ENCODE data around the gene WSCD2. TPM values are rescaled to one million over a fixed set of nuclear protein-coding genes. Genes with fewer than 3 reads are reported as not detected.

The WSCD2 gene
- total RNA-seq, 2 experiments from 2014 or later, result not detected

DNA sequence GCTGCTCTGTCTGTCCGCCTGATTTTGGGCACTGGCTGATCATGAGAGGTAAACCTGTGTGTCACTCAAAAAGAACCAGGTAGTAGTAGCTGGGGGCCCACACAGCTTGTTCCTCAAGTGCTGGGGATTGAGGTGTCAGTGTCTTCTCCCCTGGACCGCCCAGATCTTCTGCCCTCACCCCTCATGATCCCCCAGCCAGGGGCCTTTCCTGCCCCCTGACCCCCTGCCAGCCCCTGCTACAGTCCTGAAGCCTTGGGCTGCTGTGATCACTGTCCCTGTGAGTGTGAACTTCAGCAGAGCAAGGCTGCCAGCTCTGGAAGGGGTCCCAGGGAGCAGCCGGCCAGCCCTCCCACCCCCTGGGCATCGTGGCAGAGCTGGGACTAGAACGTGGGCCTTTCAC lies 11.4 kb downstream of the WSCD2 start:
- no peaks in the 10 kb centered on the region for H3K27me3 Mint-ChIP-seq
- ChIA-PET POLR2A (no interaction called here), CTCF (no interaction called here)
- no peaks in the 10 kb centered on the region for H3K36me3 Mint-ChIP-seq
- H3K27ac Mint-ChIP-seq, result no peak overlapping the region
- intact Hi-C loops (cut with micrococcal nuclease), result no loop called here
- no peak overlapping the region for H3K4me3 Mint-ChIP-seq
- DNase-seq, result no peak
- no peaks in the 10 kb centered on the region for H3K4me1 Mint-ChIP-seq (ENCODE audit: low read depth)
- no peaks in the 10 kb centered on the region for H3K9me3 Mint-ChIP-seq

DNA sequence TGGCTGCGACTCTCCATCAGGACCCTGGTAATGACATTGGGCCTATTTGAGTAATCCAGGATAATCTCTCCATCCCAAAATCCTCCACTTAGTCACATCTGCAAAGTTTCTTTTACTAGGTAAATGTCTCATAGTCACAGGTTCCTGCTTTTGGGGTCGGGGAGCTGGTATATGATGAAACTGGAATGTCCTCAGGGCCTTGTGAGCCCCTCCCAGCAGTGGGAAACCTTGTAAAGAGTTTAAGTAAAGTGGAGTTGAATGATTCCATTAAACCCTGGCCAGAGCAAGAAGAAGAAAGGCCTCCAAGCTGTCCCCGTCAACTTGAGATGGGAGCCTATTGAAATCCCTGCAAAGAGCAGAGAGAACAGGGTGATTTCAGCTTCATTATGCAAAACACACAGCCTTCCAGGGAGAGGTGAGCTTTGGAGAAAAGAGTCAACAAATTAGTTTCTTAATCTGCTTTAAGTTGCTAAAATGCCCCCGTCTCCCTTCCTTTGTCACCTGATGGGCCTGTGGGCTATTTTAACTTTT lies 12.6 kb downstream of the WSCD2 start:
- POLR2A ChIA-PET, result no interaction called here
- Mint-ChIP-seq H3K27me3 (no peaks in the 10 kb centered on the region), H3K36me3 (no peaks in the 10 kb centered on the region), H3K4me3 (no peak overlapping the region), H3K4me1 (ENCODE audit: low read depth) (no peaks in the 10 kb centered on the region), H3K9me3 (no peaks in the 10 kb centered on the region), H3K27ac (no peak overlapping the region)
- DNase-seq, result no peak
- intact Hi-C loops (cut with micrococcal nuclease), result no loop called here
- CTCF ChIA-PET, result interaction anchor here (0.5 to 0.7 kb wide), 2 partner anchors 148 to 741 kb away, joined by 3 to 4 read pairs; no protein-coding TSS in a partner anchor

DNA sequence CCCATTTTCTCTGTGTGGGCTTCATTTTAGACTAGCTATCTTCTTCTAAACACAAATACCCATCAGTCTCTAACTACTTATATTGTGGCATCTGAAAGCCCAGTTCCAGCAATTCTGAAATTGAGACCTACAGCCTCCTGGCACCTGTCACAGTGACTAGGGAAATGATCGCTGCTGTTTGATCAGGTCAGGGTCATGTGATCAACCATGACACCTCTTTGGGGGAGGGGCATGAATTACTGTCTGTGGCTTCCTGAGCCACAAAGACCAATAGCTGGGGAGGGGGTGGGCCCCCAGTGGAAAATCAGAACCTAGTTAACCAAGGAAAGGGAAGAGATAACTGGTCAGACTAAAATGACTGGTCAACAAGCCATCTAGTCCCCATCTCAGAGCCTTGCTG lies 14.1 kb downstream of the WSCD2 start:
- CTCF ChIA-PET, result no interaction called here
- Mint-ChIP-seq H3K4me1 (ENCODE audit: low read depth) (no peaks in the 10 kb centered on the region), H3K27me3 (no peaks in the 10 kb centered on the region), H3K9me3 (no peaks in the 10 kb centered on the region), H3K4me3 (no peak overlapping the region), H3K27ac (no peak overlapping the region), H3K36me3 (no peaks in the 10 kb centered on the region)
- intact Hi-C loops (cut with micrococcal nuclease), result no loop called here
- no peak for DNase-seq
- POLR2A ChIA-PET, result no interaction called here

DNA sequence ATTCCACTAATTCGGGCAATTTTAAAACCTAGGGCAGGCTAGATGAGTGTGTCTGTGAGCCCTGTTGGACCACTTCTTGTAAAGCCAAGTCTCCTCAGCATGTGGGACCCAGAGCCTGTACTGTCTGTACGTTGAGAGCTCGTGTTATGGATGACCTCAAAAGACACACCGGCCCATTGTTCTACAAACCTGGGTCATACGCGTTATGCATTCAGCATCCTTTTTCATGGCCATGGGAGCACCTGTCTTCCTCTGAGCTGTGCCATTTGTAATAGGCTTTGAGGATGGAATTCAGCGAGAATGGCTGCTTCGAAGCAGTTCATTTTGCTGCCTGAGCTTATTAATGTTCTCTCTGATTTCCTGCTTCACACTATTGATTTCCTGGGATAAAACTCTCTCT lies 15.0 kb downstream of the WSCD2 start:
- peaks cover 3% of the 10 kb centered on the region for H3K27me3 Mint-ChIP-seq
- CTCF ChIA-PET, result no interaction called here
- intact Hi-C loops (cut with micrococcal nuclease), result no loop called here

DNA sequence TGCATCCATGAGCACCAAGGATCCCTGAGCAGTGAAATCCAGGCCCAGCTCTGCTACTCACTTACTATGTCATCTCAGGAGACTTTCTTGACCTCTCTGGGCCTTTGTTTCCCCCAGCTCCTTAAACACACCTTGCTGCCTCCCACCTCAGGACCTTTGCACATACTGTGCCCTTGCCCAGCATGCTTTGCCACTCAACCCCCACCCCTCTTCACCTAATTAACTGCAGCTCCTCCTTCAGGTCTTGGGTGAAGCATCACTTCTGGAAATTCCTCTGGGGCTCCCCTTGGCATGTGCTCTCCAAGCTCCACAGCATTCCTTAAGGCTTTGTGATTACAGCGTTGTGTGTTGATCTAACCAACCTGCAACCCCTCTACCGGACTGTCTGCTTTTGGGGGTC lies 15.9 kb downstream of the WSCD2 start:
- CTCF ChIA-PET, result interaction anchor here (1.2 kb wide), 1 partner anchor 10 kb away, joined by 4 read pairs; no protein-coding TSS in a partner anchor
- no peak overlapping the region for H3K4me3 Mint-ChIP-seq
- H3K27me3 Mint-ChIP-seq, result peaks cover 4% of the 10 kb centered on the region
- no peaks in the 10 kb centered on the region for H3K36me3 Mint-ChIP-seq
- H3K9me3 Mint-ChIP-seq, result no peaks in the 10 kb centered on the region
- POLR2A ChIA-PET, result no interaction called here
- no peak overlapping the region for H3K27ac Mint-ChIP-seq
- no peak for DNase-seq
- intact Hi-C loops (cut with micrococcal nuclease), result no loop called here
- H3K4me1 Mint-ChIP-seq (ENCODE audit: low read depth), result no peaks in the 10 kb centered on the region

More for the DNA sequence above, 15.0 kb downstream of the WSCD2 start:
- Mint-ChIP-seq H3K4me3 (no peak overlapping the region), H3K36me3 (no peaks in the 10 kb centered on the region), H3K4me1 (ENCODE audit: low read depth) (no peaks in the 10 kb centered on the region), H3K27ac (no peak overlapping the region), H3K9me3 (no peaks in the 10 kb centered on the region)
- POLR2A ChIA-PET, result no interaction called here
- DNase-seq, result no peak

DNA sequence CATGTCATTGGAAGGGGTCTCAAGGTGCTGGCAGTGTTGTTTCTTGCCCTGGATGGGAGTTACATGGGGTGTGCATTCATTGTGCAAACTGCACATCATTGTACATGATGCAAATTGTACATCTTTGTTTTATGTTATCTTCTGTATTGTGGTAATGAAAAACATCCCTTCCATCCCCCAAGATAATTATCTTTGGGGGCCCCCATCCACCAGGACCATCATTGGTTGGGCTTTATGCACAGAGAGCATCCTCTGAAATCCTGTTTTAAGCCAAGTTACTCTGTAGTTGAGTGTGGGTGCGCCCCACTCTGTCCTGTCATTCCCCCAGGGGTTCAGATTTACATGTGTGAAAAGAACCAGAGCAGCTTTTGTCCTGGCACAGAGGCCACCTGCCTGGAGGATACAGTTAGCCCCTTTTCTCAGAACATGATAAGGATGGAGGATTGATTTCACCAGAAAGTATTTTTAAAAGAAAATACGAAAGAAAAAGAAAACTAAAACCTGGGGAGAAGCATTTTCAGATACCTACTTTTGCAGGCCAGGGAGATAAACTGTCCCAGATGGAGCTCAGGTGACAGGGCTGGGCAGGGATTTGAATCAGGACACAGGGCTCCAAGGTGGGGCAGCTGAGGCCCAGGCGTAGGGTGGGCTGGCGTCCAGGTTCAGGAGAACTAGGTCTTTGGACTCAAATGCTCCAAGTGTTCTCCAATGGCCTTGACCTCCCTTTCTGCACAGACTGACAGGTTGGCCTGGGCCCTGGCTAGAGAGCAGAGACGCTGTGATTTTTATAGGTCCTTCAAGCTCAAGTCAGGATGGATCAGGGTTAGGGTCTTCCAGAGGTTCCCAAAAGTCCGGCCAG lies 17.2 kb downstream of the WSCD2 start:
- H3K4me1 Mint-ChIP-seq (ENCODE audit: low read depth), result no peaks in the 10 kb centered on the region
- H3K4me3 Mint-ChIP-seq, result no peak overlapping the region
- CTCF ChIA-PET, result no interaction called here
- POLR2A ChIA-PET, result interaction anchor here (0.6 kb wide), 1 partner anchor 447 kb away, joined by 4 read pairs; no protein-coding TSS in a partner anchor
- no peak overlapping the region for H3K27ac Mint-ChIP-seq
- DNase-seq, result no peak
- H3K36me3 Mint-ChIP-seq, result no peaks in the 10 kb centered on the region
- no peaks in the 10 kb centered on the region for H3K9me3 Mint-ChIP-seq
- H3K27me3 Mint-ChIP-seq, result peaks cover 12% of the 10 kb centered on the region
- intact Hi-C loops (cut with micrococcal nuclease), result no loop called here

DNA sequence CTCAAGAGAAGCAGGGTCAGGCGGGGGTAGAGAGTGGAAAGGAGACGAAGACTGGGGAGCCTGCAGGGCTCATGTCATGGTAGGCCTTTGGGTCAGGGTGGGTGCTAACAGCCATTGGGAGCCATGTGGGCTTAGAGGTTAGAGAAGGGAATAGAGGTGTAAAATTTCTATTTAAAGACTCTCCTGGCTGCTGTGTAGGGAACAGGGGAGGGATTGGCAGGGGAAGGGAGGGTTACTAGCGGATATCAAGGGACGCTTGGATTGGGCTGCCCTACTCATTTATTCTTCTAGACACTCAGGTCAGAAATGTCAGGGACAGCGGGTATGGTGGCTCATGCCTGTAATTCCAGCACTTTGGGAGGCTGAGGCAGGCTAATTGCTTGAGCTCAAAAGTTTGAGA lies 18.2 kb downstream of the WSCD2 start:
- Mint-ChIP-seq H3K36me3 (no peaks in the 10 kb centered on the region), H3K4me3 (no peak overlapping the region), H3K27ac (no peak overlapping the region), H3K27me3 (peaks cover 12% of the 10 kb centered on the region), H3K4me1 (ENCODE audit: low read depth) (no peaks in the 10 kb centered on the region), H3K9me3 (no peaks in the 10 kb centered on the region)
- CTCF ChIA-PET, result no interaction called here
- DNase-seq, result no peak
- intact Hi-C loops (cut with micrococcal nuclease), result no loop called here
- POLR2A ChIA-PET, result no interaction called here

- Mint-ChIP-seq H3K4me3 (no peak overlapping the region), H3K4me1 (ENCODE audit: low read depth) (no peaks in the 10 kb centered on the region), H3K27me3 (peaks cover 12% of the 10 kb centered on the region), H3K36me3 (no peaks in the 10 kb centered on the region), H3K27ac (no peak overlapping the region), H3K9me3 (no peaks in the 10 kb centered on the region)
- POLR2A ChIA-PET, result no interaction called here
- CTCF ChIA-PET, result no interaction called here
- intact Hi-C loops (cut with micrococcal nuclease), result no loop called here
- no peak for DNase-seq
These were observed 19.5 kb downstream of the WSCD2 start for GRCh38 chr12:108148521-108149074.

DNA sequence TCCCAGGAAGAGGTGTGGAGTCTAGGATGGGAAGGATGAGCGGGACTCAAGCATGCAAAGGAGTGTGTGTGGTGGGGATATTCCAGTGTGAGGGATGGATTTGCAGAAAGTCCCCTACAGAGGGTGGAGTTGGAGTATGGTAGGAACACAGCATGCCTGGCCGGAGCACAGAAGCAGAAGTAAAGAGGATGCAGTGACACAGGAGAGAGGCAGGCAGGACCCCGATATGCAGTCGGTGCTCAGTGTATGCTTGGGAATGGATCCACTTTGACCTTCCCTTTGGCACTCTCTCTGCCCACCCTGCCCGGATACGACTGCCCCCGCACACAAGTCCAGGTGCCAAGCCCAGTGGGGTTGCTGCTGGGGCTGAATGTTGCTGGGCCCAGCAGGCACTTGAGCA lies 21.3 kb downstream of the WSCD2 start:
- no peak overlapping the region for H3K27ac Mint-ChIP-seq
- H3K27me3 Mint-ChIP-seq, result peaks cover 12% of the 10 kb centered on the region
- no peaks in the 10 kb centered on the region for H3K9me3 Mint-ChIP-seq
- DNase-seq, result no peak
- ChIA-PET CTCF (no interaction called here), POLR2A (no interaction called here)
- no peak overlapping the region for H3K4me3 Mint-ChIP-seq
- H3K36me3 Mint-ChIP-seq, result no peaks in the 10 kb centered on the region
- intact Hi-C loops (cut with micrococcal nuclease), result no loop called here
- no peaks in the 10 kb centered on the region for H3K4me1 Mint-ChIP-seq (ENCODE audit: low read depth)

DNA sequence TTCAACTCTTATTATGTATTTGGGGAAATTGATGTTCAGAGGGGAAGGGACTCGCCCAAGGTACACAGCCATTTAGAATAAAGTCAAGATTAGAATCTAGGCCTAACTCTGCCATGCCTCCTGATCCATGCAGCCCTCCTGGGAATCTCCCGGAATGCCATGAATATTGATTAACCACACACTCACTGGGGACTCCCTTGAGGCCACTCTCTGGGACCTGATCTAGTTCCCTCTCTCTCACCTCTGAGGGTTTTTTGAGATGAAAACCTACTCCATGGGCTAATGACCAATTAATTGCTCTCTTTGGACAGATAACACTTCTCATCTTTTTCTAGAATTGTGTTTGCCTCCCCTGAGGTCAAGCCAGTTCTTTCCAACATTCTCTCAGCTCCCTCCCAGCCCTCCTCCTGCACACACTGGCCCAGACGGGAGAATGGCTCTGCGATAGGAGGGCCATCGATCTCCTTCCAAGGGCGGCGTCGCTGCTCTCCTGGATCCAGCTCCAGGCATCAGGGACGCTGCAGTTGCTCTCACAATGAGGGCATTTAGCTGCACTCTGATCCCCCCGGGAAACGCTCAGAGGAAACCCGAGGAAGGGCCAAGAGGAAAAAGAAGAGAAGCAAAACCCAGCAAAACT lies 22.6 kb downstream of the WSCD2 start:
- Mint-ChIP-seq H3K9me3 (no peaks in the 10 kb centered on the region), H3K27ac (no peak overlapping the region), H3K36me3 (no peaks in the 10 kb centered on the region), H3K4me1 (ENCODE audit: low read depth) (no peaks in the 10 kb centered on the region), H3K27me3 (peaks cover 12% of the 10 kb centered on the region), H3K4me3 (no peak overlapping the region)
- intact Hi-C loops (cut with micrococcal nuclease), result no loop called here
- CTCF ChIA-PET, result no interaction called here
- DNase-seq, result no peak
- POLR2A ChIA-PET, result no interaction called here

GRCh38 chr12:108152170-108152538 lies 23.1 kb downstream of the WSCD2 start:
- intact Hi-C loops (cut with micrococcal nuclease), result no loop called here
- H3K27ac Mint-ChIP-seq, result no peak overlapping the region
- H3K9me3 Mint-ChIP-seq, result no peaks in the 10 kb centered on the region
- H3K27me3 Mint-ChIP-seq, result peaks cover 12% of the 10 kb centered on the region
- CTCF ChIA-PET, result no interaction called here
- H3K36me3 Mint-ChIP-seq, result no peaks in the 10 kb centered on the region
- DNase-seq, result no peak
- H3K4me1 Mint-ChIP-seq (ENCODE audit: low read depth), result no peaks in the 10 kb centered on the region
- no peak overlapping the region for H3K4me3 Mint-ChIP-seq
- POLR2A ChIA-PET, result no interaction called here

DNA sequence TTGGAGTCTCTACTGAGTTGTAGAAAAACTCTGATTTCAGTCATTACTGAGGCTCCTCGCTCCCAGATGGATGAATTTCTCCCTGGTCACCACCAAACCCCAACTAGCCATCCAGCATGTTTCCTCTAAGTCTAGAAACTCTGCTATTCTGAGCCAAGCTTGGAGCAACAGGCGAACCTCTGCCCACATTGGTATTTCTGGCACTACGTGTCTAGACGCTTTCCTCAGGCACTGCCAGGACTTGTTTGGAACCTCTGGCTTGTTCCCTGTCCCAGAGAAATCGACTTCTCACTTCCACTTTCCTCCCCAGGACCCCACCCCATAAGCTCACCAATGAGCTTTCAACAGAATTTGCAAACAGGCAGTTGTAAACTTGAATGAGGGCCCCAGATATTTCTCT lies 27.6 kb downstream of the WSCD2 start:
- no peaks in the 10 kb centered on the region for H3K36me3 Mint-ChIP-seq
- H3K9me3 Mint-ChIP-seq, result no peaks in the 10 kb centered on the region
- POLR2A ChIA-PET, result no interaction called here
- CTCF ChIA-PET, result no interaction called here
- no peak overlapping the region for H3K4me3 Mint-ChIP-seq
- H3K4me1 Mint-ChIP-seq (ENCODE audit: low read depth), result no peaks in the 10 kb centered on the region
- peaks cover 5% of the 10 kb centered on the region for H3K27me3 Mint-ChIP-seq
- intact Hi-C loops (cut with micrococcal nuclease), result no loop called here
- no peak for DNase-seq
- no peak overlapping the region for H3K27ac Mint-ChIP-seq

All from activated CD4-positive, alpha-beta memory T cell treated with anti-CD3 and anti-CD28 coated beads for 36 hours (primary cell).